HCT116 (cell line): Measurements from ENCODE around the gene SLC24A3. TPM values are rescaled to one million over a fixed set of nuclear protein-coding genes. Genes with fewer than 3 reads are reported as not detected.

ENCODE experiments used
- ATAC-seq: fragments of 200-7000 bp; cut with Tn5 transposase; 2 replicates; pipeline ENCODE4 v1.9.1; 2020; ENCODE audit warnings: mild to moderate bottlenecking, moderate library complexity
- BruUV-seq: library from RNA; stranded (reverse); fragments of 400-500 nt; replicated peaks from 2 replicates; lab custom pipeline; 2021; lab: Mats Ljungman, UMichigan
- CTCF ChIA-PET: fragments of 300-600 bp; sonication (Branson Sonifier 250); formaldehyde crosslinking; loops from one replicate; lab custom pipeline; 2021; ENCODE audit warnings: antibody characterized with exemption; lab: Charles Lee
- POLR2A ChIA-PET: fragments of 300-600, 350-600 bp; sonication (Branson Sonifier 250); formaldehyde crosslinking; loops from one replicate; lab custom pipeline; 2021; ENCODE audit warnings: antibody characterized with exemption; lab: Charles Lee
- RAD21 ChIA-PET, 2 experiments: fragments of 300-600 bp; sonication (Branson Sonifier 250); formaldehyde crosslinking; loops; one replicate each; lab custom pipeline; 2023; ENCODE audit warnings: low total read pairs in 2 of 2; ENCODE audit not compliant: uncharacterized antibody in 2 of 2, unreplicated experiment in 2 of 2, low non-redundant PET in 1 of 2; lab: Charles Lee
- DNase-seq: peaks from one replicate; pipeline ENCODE4 v3.0.0-alpha.2; 2010; ENCODE audit warnings: low read depth, low spot score
- H2AFZ ChIP-seq: fragments of 200-600 bp; shearing (Covaris generic), sonication (generic); 2 replicates; pipeline ENCODE4 v1.6.1; 2017; ENCODE audit warnings: low read depth, mixed run types, mixed read lengths, antibody characterized with exemption, low read length; ENCODE audit not compliant: poor library complexity, severe bottlenecking
- H3K27ac ChIP-seq: 2 replicates; pipeline ENCODE4 v1.5.1; 2012; ENCODE audit warnings: low read depth, low read length
- H3K27me3 ChIP-seq: fragments of 200-600 bp; sonication (generic); 2 replicates; pipeline ENCODE4 v1.6.1; 2016; ENCODE audit warnings: mixed run types, low read length, mixed read lengths; ENCODE audit not compliant: insufficient read depth
- H3K36me3 ChIP-seq, 2 experiments: fragments of 200-500 bp in 1 of 2; fragments of 200-600 bp in 1 of 2; sonication (Bioruptor generic) in 1 of 2; sonication (generic) in 1 of 2; 2 replicates each; pipeline versions ENCODE4 v1.5.1 to v1.6.1; 2014 to 2016; ENCODE audit warnings: low read length in 2 of 2, inconsistent platforms in 1 of 2, mixed read lengths in 1 of 2, mixed run types in 1 of 2; ENCODE audit not compliant: insufficient read depth in 2 of 2, control insufficient read depth in 1 of 2
- H3K4me1 ChIP-seq, 2 experiments: fragments of 200-600 bp in 1 of 2; sonication (generic) in 1 of 2; 2 replicates each; pipeline versions ENCODE4 v1.5.1 to v1.6.1; 2012 to 2017; ENCODE audit warnings: low read length in 2 of 2, inconsistent platforms in 1 of 2, mild to moderate bottlenecking in 1 of 2, mixed read lengths in 1 of 2, mixed run types in 1 of 2, moderate library complexity in 1 of 2; ENCODE audit not compliant: insufficient read depth in 2 of 2, control insufficient read depth in 1 of 2
- H3K4me2 ChIP-seq: fragments of 200-600 bp; sonication (generic); 2 replicates; pipeline ENCODE4 v1.6.1; 2017; ENCODE audit warnings: mixed run types, low read length, mixed read lengths
- H3K4me3 ChIP-seq, 2 experiments: fragments of 200-600 bp in 1 of 2; sonication (generic) in 1 of 2; replicated peaks in 1 of 2; 2 replicates each; pipeline ENCODE4 v1.5.1; 2011 to 2016; ENCODE audit warnings: low read length in 2 of 2, control low read depth in 1 of 2, low read depth in 1 of 2, mild to moderate bottlenecking in 1 of 2, mixed read lengths in 1 of 2, mixed run types in 1 of 2
- H3K79me2 ChIP-seq: fragments of 200-600 bp; sonication (generic); 2 replicates; pipeline ENCODE4 v1.6.1; 2017; ENCODE audit warnings: mild to moderate bottlenecking, mixed run types, low read length, moderate library complexity, mixed read lengths; ENCODE audit not compliant: insufficient read depth
- H3K9ac ChIP-seq: fragments of 200-600 bp; sonication (generic); 2 replicates; pipeline ENCODE4 v1.6.1; 2016; ENCODE audit warnings: low read length, mixed read lengths
- H3K9me2 ChIP-seq: fragments of 200-600 bp; sonication (generic), shearing (Covaris generic); 2 replicates; pipeline ENCODE4 v1.6.1; 2017; ENCODE audit warnings: mixed run types, mild to moderate bottlenecking, moderate library complexity; ENCODE audit not compliant: insufficient read depth
- H3K9me3 ChIP-seq, 2 experiments: fragments of 200-500 bp in 1 of 2; fragments of 200-600 bp in 1 of 2; sonication (Bioruptor generic) in 1 of 2; sonication (generic) in 1 of 2; 2 replicates each; pipeline ENCODE4 v1.6.1; 2014 to 2017; ENCODE audit warnings: low read length in 2 of 2, mixed read lengths in 2 of 2, inconsistent platforms in 1 of 2, low read depth in 1 of 2, mild to moderate bottlenecking in 1 of 2, mixed run types in 1 of 2, moderate library complexity in 1 of 2; ENCODE audit not compliant: control insufficient read depth in 1 of 2, insufficient read depth in 1 of 2
- H4K20me1 ChIP-seq: fragments of 200-600 bp; sonication (generic), shearing (Covaris generic); 2 replicates; pipeline ENCODE4 v1.6.1; 2017; ENCODE audit warnings: mixed run types, mild to moderate bottlenecking, moderate library complexity; ENCODE audit not compliant: insufficient read depth
- ATF3 ChIP-seq: IDR thresholded peaks from 2 replicates; pipeline ENCODE4 v1.6.1; 2012
- EGR1 ChIP-seq: IDR thresholded peaks from 2 replicates; pipeline ENCODE4 v1.6.1; 2012; ENCODE audit warnings: low read depth
- ELF1 ChIP-seq: IDR thresholded peaks from 2 replicates; pipeline ENCODE4 v1.6.1; 2012; ENCODE audit warnings: low read depth, borderline replicate concordance
- EZH2 ChIP-seq: fragments of 200-600 bp; sonication (generic); IDR thresholded peaks from 2 replicates; pipeline ENCODE4 v1.6.1; 2017; ENCODE audit warnings: antibody characterized with exemption, mixed run types
- POLR2A ChIP-seq: IDR thresholded peaks from 2 replicates; pipeline ENCODE4 v1.7.0; 2011; ENCODE audit warnings: borderline replicate concordance; ENCODE audit not compliant: insufficient read depth, insufficient read length; ENCODE audit errors: extremely low read depth
- REST ChIP-seq: IDR thresholded peaks from 2 replicates; pipeline ENCODE4 v1.6.1; 2012; ENCODE audit warnings: low read depth
- SIN3A ChIP-seq: IDR thresholded peaks from 2 replicates; pipeline ENCODE4 v1.6.1; 2012; ENCODE audit warnings: low read depth
- SRF ChIP-seq: IDR thresholded peaks from 2 replicates; pipeline ENCODE4 v1.6.1; 2012; ENCODE audit warnings: low read depth
- YY1 ChIP-seq: IDR thresholded peaks from 2 replicates; pipeline ENCODE4 v1.6.1; 2011; ENCODE audit warnings: low read length, low read depth, moderate library complexity, mild to moderate bottlenecking; ENCODE audit not compliant: insufficient replicate concordance; ENCODE audit errors: extremely low read depth
- ZBTB33 ChIP-seq: IDR thresholded peaks from 2 replicates; pipeline ENCODE4 v1.6.1; 2011; ENCODE audit warnings: mild to moderate bottlenecking, low read length, moderate library complexity; ENCODE audit not compliant: insufficient replicate concordance; ENCODE audit errors: extremely low read depth
- intact Hi-C: fragments of 100-400 bp; cut with micrococcal nuclease; formaldehyde crosslinking; loops from 2 replicates; pipeline ENCODE4 v1.10.0; 2022
- total RNA-seq: library from RNA; stranded (reverse); gene quantifications from one replicate; pipeline ENCODE4 v1.2.1, GENCODE V29; 2021; ENCODE audit not compliant: unreplicated experiment

Gene SLC24A3
- total RNA-seq, 1 experiment from 2014 or later: not detected

GRCh38 chr20:19269737-19270340 is 57.4 kb downstream of the SLC24A3 start:
- H2AFZ ChIP-seq: no peak overlapping the region
- H3K9me3 ChIP-seq: peaks cover 0 to 5% of the 10 kb centered on the region in 2 experiments; a peak in 2 of 4 replicates
- no peak overlapping the region for H3K4me2 ChIP-seq
- no TSS peak for BruUV-seq
- ChIA-PET POLR2A (no interaction called here), CTCF (no interaction called here), RAD21 (no interaction called here)
- intact Hi-C loops: no loop called here
- no peaks in the 10 kb centered on the region for H3K4me1 ChIP-seq
- H3K4me3 ChIP-seq: no peak overlapping the region
- TF ChIP-seq ZBTB33 (no peak), REST (no peak), SRF (no peak), SIN3A (no peak), EZH2 (no peak), POLR2A (no peak), ATF3 (no peak), YY1 (no peak), EGR1 (no peak), ELF1 (no peak)
- no peaks in the 10 kb centered on the region for H3K9me2 ChIP-seq
- H3K27me3 ChIP-seq: no peaks in the 10 kb centered on the region
- no peak overlapping the region for H3K27ac ChIP-seq
- no peaks in the 10 kb centered on the region for H3K79me2 ChIP-seq
- H3K9ac ChIP-seq: no peak overlapping the region
- no peaks in the 10 kb centered on the region for H3K36me3 ChIP-seq
- ATAC-seq: no peak
- H4K20me1 ChIP-seq: no peaks in the 10 kb centered on the region
- DNase-seq: no peak
